ENCODE data around the gene ERI3.

GRCh38 chr1:44401256-44402228 is 46.5 kb upstream of the ERI3 start:
- TF ChIP-seq EZH2 (IDR thresholded peaks at IDR 0.05; ENCODE audit: borderline replicate concordance, low read depth, low read length) (no peak), CHCHD3 (CRISPR knock-in tag; IDR thresholded peaks at IDR 0.05) (no peak), PTBP1 (IDR thresholded peaks at IDR 0.05; ENCODE audit: low read depth, low read length) (no peak), SMARCE1 (IDR thresholded peaks at IDR 0.05) (no peak), CTCF (IDR thresholded peaks at IDR 0.05 in 2 of 3, conservative IDR thresholded peaks at IDR 0.05 in 1 of 3; ENCODE audit: insufficient read depth in 2 of 3, low read depth in 1 of 3, low read length in 3 of 3) (no peak), FOXA1 (IDR thresholded peaks at IDR 0.05; ENCODE audit: borderline replicate concordance) (no peak), SMARCA5 (IDR thresholded peaks at IDR 0.05) (no peak), SREBF1 (IDR thresholded peaks at IDR 0.05; ENCODE audit: borderline replicate concordance, low read depth, low read length) (no peak), NCOR1 (IDR thresholded peaks at IDR 0.05) (no peak), TAF1 (IDR thresholded peaks at IDR 0.05; ENCODE audit: control insufficient read depth, extremely low read depth, insufficient read depth, low read length, severe bottlenecking) (no peak), ELK3 (CRISPR knock-in tag; IDR thresholded peaks at IDR 0.05) (no peak), U2AF1 (optimal IDR thresholded peaks at IDR 0.05; ENCODE audit: low read depth, low read length) (no peak), GATA2 (CRISPR knock-in tag; IDR thresholded peaks at IDR 0.05) (no peak)
